GM19023 (cell line): ENCODE data around the gene TPSAB1.
"Not testable (repeated sequence)": the region's sequence is repeated elsewhere in the genome, so short reads cannot be mapped to it uniquely, and the experiment has no call there.

Experiments
- ATAC-seq: cut with Tn5 transposase; IDR thresholded peaks from one replicate; pipeline ENCODE4 v1.9.1; 2021; ENCODE audit warnings: mild to moderate bottlenecking, moderate library complexity; ENCODE audit not compliant: unreplicated experiment

Gene TPSAB1

DNA sequence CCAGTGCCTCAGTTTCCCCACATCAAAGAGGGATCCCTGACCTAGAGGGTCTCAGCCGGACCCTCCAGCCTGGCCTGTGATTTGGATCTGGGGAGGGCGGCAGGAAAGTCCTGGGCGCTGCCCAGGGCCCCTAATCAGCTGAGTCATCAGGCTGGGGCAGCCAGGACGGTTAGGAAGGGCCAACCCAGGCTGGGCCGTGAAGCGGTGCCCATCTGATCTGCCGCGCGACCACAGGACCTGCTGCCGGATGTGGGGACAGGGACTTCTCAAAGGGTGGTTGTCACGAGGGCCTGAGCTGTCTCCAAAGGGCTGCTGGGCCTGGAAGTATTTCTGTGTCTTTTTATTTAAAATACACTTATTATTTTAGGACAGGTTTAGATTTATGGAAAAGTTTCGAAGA lies 4.4 kb downstream of the TPSAB1 start:
- ATAC-seq = no peak

GRCh38 chr16:1245452-1246020 lies 5.0 kb downstream of the TPSAB1 start:
- ATAC-seq = no peak

GRCh38 chr16:1247903-1248537 lies 7.5 kb downstream of the TPSAB1 start:
- ATAC-seq = not testable (repeated sequence)

DNA sequence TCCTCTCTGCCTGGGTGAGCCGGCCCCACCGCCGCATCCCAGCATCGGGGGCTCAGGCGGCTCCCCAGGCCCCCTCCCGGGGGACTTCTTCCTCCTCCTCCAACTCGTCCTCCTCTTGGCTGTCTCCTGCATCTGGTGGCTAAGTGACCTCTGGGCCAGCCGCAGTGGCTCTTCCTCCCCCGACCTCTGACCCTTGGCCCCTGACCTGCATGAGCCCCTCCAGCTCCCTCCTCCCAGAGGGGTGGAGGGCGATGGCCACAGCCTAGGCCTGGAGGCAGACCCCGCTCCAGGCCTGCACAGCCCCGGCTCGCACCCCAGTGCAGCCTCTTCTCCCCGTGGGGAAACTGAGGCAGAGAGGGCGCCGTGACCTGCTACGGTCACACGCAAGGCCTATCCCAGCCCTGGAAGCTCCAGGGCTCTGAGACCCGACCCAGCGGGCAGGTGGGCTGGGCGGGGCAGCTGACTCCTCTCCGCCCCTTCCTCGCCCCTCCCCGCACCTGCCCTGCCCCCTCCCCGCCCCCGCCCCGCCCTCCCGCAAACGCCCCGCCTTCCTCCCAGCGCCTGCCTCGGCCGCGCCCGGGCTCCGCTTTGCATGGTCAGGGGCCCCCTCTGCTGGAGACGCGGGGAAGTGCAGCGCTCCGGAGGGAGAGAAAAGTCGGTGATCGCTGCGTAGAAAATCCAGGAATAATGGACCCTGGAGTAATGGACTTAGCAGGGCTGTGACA lies 8.7 kb downstream of the TPSAB1 start:
- ATAC-seq = not testable (repeated sequence)

GRCh38 chr16:1253701-1254364 lies 13.3 kb downstream of the TPSAB1 start:
- ATAC-seq = not testable (repeated sequence)

DNA sequence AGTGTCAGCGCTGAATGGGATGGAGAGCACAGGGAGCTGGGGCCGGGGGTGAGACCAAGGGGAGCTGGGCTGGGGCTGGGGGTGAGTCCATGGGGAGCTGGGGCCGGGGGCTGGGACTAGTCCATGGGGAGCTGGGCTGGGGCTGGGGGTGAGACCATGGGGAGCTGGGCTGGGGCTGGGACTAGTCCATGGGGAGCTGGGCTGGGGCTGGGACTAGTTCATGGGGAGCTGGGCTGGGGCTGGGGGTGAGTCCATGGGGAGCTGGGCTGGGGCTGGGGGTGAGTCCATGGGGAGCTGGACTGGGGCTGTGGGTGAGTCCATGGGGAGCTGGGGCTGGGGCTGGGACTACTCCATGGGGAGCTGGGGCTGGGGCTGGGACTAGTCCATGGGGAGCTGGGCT lies 14.3 kb downstream of the TPSAB1 start:
- ATAC-seq = not testable (repeated sequence)

DNA sequence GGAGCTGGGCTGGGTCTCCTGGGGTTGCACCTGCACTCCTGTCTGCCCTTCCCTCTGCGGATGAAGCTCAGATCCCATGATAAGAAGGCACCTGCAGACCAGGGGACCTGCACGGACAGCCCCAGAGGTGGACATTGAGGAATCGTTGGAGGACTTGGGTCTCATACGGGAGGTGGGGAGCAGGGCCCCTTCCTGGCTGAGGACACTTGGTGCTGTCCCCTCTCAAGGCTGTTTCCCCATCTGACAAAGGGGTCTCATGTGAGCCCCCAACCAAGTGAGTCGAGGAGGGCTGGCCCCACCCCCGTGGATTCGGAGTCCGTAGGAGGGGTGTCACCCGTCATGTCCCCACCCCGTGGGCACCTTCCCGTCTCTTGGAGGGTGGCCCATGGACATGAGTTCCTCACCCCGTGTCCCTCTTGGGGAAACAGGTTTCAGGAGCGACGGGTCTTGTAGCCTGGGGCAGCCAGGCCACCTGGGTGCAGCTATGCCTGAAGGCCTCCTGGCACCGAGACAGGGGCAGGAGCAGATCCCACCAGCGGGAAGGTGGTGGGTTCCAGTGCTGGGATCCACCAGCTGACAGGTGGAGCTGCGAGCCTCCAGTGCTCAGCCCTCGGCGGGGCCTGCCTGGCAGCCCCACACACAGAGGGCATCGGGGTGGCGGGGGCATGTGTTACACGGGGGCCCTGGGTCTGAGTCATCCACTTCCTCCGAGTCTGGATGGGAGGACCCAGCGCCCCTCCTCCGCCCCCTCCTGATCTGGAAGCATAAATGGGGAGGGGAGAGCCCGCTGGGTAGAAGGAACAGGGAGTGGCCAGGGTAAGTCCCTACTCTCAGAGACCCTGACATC lies 15.0 kb downstream of the TPSAB1 start, which contains the start of gene TPSD1:
Gene TPSD1, plus strand, starts transcription at position 794 of the 847 bp plus-strand sequence. CDS start 212 bp downstream, outside the sequence.
- not testable (repeated sequence) for ATAC-seq

DNA sequence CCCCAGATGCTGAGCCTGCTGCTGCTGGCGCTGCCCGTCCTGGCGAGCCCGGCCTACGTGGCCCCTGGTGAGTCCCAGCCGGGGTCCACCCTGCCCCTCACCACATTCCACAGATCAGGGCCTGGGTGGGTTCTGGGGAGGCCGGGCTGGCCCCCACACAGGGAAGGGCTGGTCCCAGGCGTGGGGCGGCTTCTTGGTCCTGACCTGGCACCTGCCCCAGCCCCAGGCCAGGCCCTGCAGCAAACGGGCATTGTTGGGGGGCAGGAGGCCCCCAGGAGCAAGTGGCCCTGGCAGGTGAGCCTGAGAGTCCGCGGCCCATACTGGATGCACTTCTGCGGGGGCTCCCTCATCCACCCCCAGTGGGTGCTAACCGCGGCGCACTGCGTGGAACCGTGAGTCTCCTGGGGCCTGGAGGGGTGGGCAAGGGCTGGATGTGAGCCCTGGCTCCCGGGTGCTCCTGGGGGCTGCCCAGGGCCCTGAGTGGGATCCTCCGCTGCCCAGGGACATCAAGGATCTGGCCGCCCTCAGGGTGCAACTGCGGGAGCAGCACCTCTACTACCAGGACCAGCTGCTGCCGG lies 15.9 kb downstream of the TPSAB1 start:
- not testable (repeated sequence) for ATAC-seq

GRCh38 chr16:1256874-1257322 lies 16.4 kb downstream of the TPSAB1 start:
- no peak for ATAC-seq

GRCh38 chr16:1257561-1258224 lies 17.2 kb downstream of the TPSAB1 start:
- ATAC-seq = no peak

GRCh38 chr16:1258225-1258600 lies 17.7 kb downstream of the TPSAB1 start:
- no peak for ATAC-seq

DNA sequence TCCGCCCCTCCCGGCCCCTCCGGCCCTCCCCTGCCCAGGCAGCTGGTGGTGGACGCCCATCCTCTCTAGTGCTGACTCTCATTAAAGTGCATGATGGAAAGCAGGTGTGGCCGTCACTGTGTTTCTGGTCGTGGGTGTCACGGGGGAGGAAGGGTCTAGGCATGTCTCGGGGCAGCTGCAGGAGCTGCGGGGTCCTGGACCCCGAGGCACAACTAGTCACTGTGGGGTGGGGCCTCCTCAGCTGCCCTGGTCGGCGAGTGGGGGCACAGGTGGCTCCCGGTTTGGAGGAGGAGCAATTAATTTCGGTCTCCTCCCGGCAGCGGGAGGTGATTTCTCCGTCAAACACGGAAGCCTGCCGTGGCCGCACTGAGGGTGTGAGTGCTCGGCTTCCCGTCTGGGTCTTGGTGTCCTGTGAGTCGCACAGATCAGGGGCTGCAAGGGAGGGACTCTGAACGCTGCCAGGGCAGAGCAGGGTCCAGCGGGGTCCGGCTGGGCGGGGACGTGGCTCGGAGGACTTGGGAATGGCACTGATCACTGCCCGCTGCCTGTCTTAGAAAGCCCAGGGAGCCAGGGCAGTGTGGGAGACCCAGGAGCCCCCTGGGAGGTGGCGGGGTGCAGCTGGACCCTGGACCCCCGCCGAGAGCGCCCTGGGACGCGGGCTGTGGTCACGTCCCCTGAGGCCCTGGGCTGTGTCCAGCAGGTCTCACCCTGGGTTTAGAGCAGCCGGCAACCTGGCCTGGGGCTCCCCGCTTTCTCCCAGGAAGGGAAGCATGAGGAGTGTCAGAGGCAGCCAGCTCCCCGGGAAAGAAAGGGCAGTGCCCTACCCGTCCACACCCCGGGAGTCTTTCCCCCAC lies 18.6 kb downstream of the TPSAB1 start:
- ATAC-seq = no peak

GRCh38 chr16:1259760-1260068 lies 19.2 kb downstream of the TPSAB1 start:
- no peak for ATAC-seq

- no peak for ATAC-seq
These were observed 19.7 kb downstream of the TPSAB1 start for GRCh38 chr16:1260101-1260680.

GRCh38 chr16:1261131-1261892 lies 20.8 kb downstream of the TPSAB1 start:
- no peak for ATAC-seq

GRCh38 chr16:1262210-1262845 lies 21.8 kb downstream of the TPSAB1 start:
- no peak for ATAC-seq

- ATAC-seq = no peak
These were observed 22.3 kb downstream of the TPSAB1 start for GRCh38 chr16:1262846-1263221.
